ENCODE results near the gene OCA2.
"Not testable (repeated sequence)": the region's sequence is repeated elsewhere in the genome, so short reads cannot be mapped to it uniquely, and the experiment has no call there.

OCA2 gene

DNA sequence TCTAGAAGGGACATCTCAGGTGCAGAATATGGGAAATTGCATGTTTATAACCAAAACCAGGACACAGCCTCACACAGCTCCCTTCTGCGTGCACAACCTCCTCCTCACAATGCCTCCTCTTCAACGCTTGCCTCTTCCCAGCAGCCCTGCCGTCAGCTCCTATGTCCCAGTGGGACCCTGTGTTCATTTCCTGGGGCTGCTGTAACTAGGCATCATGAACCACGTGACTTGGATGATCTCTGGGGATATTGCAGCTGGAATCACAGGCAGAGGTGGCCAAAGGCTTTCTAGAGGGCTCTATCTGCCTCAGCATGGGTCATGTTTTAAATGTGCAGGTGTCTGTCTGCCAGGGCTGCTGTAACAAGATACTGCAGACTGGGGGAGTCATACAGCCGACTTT, 375.3 kb downstream of the OCA2 start:
- no peak overlapping the region for H3K27ac ChIP-seq (ENCODE audit: low read length, poor library complexity, severe bottlenecking)
- no peak overlapping the region for H3K4me2 ChIP-seq (ENCODE audit: low read length, poor library complexity, severe bottlenecking)
- no peak overlapping the region for H2AK5ac ChIP-seq (ENCODE audit: low read length, severe bottlenecking)
- 67% methylated on average over 5 of the region's 5 CpGs for WGBS
- no peaks in the 10 kb centered on the region for H3K4me1 ChIP-seq (ENCODE audit: control insufficient read depth, insufficient read depth, low read depth, low read length)
- no peak overlapping the region for H3K23ac ChIP-seq (ENCODE audit: low read length in 2 of 2)
- no peak overlapping the region for H2AFZ ChIP-seq (ENCODE audit: low read depth, low read length)
- no peak overlapping the region for H2BK12ac ChIP-seq (ENCODE audit: low read length in 2 of 2)
- DNase-seq: no peak
- H2BK5ac ChIP-seq (ENCODE audit: low read depth, low read length, poor library complexity, severe bottlenecking): no peak overlapping the region
- H3K9me3 ChIP-seq (ENCODE audit: control insufficient read depth, low read length): peaks cover 16% of the 10 kb centered on the region
- H4K8ac ChIP-seq (ENCODE audit: low read length): no peak overlapping the region
- no peak overlapping the region for H3K18ac ChIP-seq (ENCODE audit: low read depth in 1 of 2, low read length in 2 of 2)
- no peak overlapping the region for H2BK15ac ChIP-seq (ENCODE audit: low read depth, poor library complexity, severe bottlenecking)
- no peaks in the 10 kb centered on the region for H3K36me3 ChIP-seq (ENCODE audit: control insufficient read depth in 1 of 2, insufficient read depth in 2 of 2, low read depth in 1 of 2, low read length in 2 of 2)
- no peak overlapping the region for H2BK120ac ChIP-seq (ENCODE audit: low read depth, low read length)
- H3K27me3 ChIP-seq (ENCODE audit: control insufficient read depth in 1 of 2, insufficient read depth in 1 of 2, low read length in 2 of 2): no peaks in the 10 kb centered on the region
- H3K79me1 ChIP-seq (replicated peaks; ENCODE audit: low read length, poor library complexity, severe bottlenecking): no peaks in the 10 kb centered on the region
- H3K4me3 ChIP-seq (ENCODE audit: insufficient read depth in 1 of 2, low read depth in 1 of 2, low read length in 2 of 2): no peak overlapping the region
- H3K14ac ChIP-seq (ENCODE audit: low read length in 2 of 2): no peak overlapping the region
- no peak overlapping the region for H3K4ac ChIP-seq (ENCODE audit: low read depth in 1 of 2, low read length in 2 of 2)
- no peak overlapping the region for H3K9ac ChIP-seq (ENCODE audit: low read length)
- H4K91ac ChIP-seq (ENCODE audit: low read length): no peak overlapping the region

DNA sequence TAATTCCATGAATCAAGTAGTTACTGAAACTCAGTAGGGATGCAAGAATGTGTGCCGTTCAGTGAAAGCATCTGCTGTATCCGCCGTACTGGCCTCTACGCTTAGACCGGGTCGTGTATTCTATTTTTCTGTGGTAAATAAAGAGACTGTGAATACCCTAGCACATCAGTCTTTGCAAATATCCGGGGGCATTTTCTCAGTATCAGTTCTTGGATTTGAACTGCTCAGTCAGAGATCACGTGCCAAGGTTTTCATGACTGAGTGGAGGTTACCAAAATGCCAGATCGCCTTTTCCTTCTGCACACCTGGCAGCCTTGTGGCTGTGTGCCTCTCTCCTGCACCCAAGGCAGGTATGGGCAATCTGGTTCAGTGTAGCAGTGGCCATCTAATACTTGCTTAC, 377.0 kb downstream of the OCA2 start:
- H3K79me1 ChIP-seq (replicated peaks; ENCODE audit: low read length, poor library complexity, severe bottlenecking): no peaks in the 10 kb centered on the region
- no peak overlapping the region for H3K4me3 ChIP-seq (ENCODE audit: insufficient read depth in 1 of 2, low read depth in 1 of 2, low read length in 2 of 2)
- H2BK12ac ChIP-seq (ENCODE audit: low read length in 2 of 2): no peak overlapping the region
- no peak overlapping the region for H3K4ac ChIP-seq (ENCODE audit: low read depth in 1 of 2, low read length in 2 of 2)
- H3K23ac ChIP-seq (ENCODE audit: low read length in 2 of 2): no peak overlapping the region
- H3K27me3 ChIP-seq (ENCODE audit: control insufficient read depth in 1 of 2, insufficient read depth in 1 of 2, low read length in 2 of 2): no peaks in the 10 kb centered on the region
- H3K4me1 ChIP-seq (ENCODE audit: control insufficient read depth, insufficient read depth, low read depth, low read length): no peaks in the 10 kb centered on the region
- H3K4me2 ChIP-seq (ENCODE audit: low read length, poor library complexity, severe bottlenecking): no peak overlapping the region
- no peak overlapping the region for H4K91ac ChIP-seq (ENCODE audit: low read length)
- no peak overlapping the region for H2BK120ac ChIP-seq (ENCODE audit: low read depth, low read length)
- peaks cover 16% of the 10 kb centered on the region for H3K9me3 ChIP-seq (ENCODE audit: control insufficient read depth, low read length)
- no peak overlapping the region for H3K18ac ChIP-seq (ENCODE audit: low read depth in 1 of 2, low read length in 2 of 2)
- no peak overlapping the region for H2AFZ ChIP-seq (ENCODE audit: low read depth, low read length)
- H3K9ac ChIP-seq (ENCODE audit: low read length): no peak overlapping the region
- H3K36me3 ChIP-seq (ENCODE audit: control insufficient read depth in 1 of 2, insufficient read depth in 2 of 2, low read depth in 1 of 2, low read length in 2 of 2): no peaks in the 10 kb centered on the region
- H2AK5ac ChIP-seq (ENCODE audit: low read length, severe bottlenecking): no peak overlapping the region
- H3K14ac ChIP-seq (ENCODE audit: low read length in 2 of 2): no peak overlapping the region
- WGBS: 83% methylated on average over 9 of the region's 9 CpGs
- no peak overlapping the region for H2BK5ac ChIP-seq (ENCODE audit: low read depth, low read length, poor library complexity, severe bottlenecking)
- H2BK15ac ChIP-seq (ENCODE audit: low read depth, poor library complexity, severe bottlenecking): no peak overlapping the region
- no peak overlapping the region for H3K27ac ChIP-seq (ENCODE audit: low read length, poor library complexity, severe bottlenecking)
- no peak for DNase-seq
- no peak overlapping the region for H4K8ac ChIP-seq (ENCODE audit: low read length)

DNA sequence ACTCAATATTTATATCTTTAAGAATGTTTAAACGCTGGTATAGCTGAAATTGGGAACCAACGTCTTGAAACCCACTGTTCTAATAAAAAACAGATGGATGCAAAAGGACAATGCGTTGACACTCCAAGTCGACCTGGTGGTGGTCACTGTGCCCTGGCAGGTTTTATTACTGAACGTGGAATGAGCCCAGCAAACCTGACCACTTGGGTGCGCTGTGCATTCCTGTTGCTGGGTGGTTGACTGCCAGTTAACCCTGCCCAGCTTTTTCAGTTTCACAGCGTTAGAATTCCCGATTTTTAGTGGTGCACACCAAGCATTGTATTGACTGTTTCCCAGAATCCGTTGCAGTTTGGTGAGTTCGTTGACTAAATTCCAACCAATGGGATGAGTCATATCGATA, 384.4 kb downstream of the OCA2 start:
- no peak overlapping the region for H4K91ac ChIP-seq (ENCODE audit: low read length)
- H3K23ac ChIP-seq (ENCODE audit: low read length in 2 of 2): no peak overlapping the region
- no peak overlapping the region for H2BK15ac ChIP-seq (ENCODE audit: low read depth, poor library complexity, severe bottlenecking)
- WGBS: 74% methylated on average over 11 of the region's 11 CpGs
- no peak overlapping the region for H3K14ac ChIP-seq (ENCODE audit: low read length in 2 of 2)
- no peaks in the 10 kb centered on the region for H3K36me3 ChIP-seq (ENCODE audit: control insufficient read depth in 1 of 2, insufficient read depth in 2 of 2, low read depth in 1 of 2, low read length in 2 of 2)
- no peak overlapping the region for H2AK5ac ChIP-seq (ENCODE audit: low read length, severe bottlenecking)
- H2BK120ac ChIP-seq (ENCODE audit: low read depth, low read length): no peak overlapping the region
- H3K9me3 ChIP-seq (ENCODE audit: control insufficient read depth, low read length): peaks cover 54% of the 10 kb centered on the region
- H3K79me1 ChIP-seq (replicated peaks; ENCODE audit: low read length, poor library complexity, severe bottlenecking): no peaks in the 10 kb centered on the region
- H2BK12ac ChIP-seq (ENCODE audit: low read length in 2 of 2): no peak overlapping the region
- H3K27me3 ChIP-seq (ENCODE audit: control insufficient read depth in 1 of 2, insufficient read depth in 1 of 2, low read length in 2 of 2): no peaks in the 10 kb centered on the region
- H3K9ac ChIP-seq (ENCODE audit: low read length): no peak overlapping the region
- no peak overlapping the region for H3K4me3 ChIP-seq (ENCODE audit: insufficient read depth in 1 of 2, low read depth in 1 of 2, low read length in 2 of 2)
- no peaks in the 10 kb centered on the region for H3K4me1 ChIP-seq (ENCODE audit: control insufficient read depth, insufficient read depth, low read depth, low read length)
- no peak for DNase-seq
- no peak overlapping the region for H2AFZ ChIP-seq (ENCODE audit: low read depth, low read length)
- no peak overlapping the region for H3K4ac ChIP-seq (ENCODE audit: low read depth in 1 of 2, low read length in 2 of 2)
- H3K27ac ChIP-seq (ENCODE audit: low read length, poor library complexity, severe bottlenecking): no peak overlapping the region
- H3K18ac ChIP-seq (ENCODE audit: low read depth in 1 of 2, low read length in 2 of 2): no peak overlapping the region
- no peak overlapping the region for H2BK5ac ChIP-seq (ENCODE audit: low read depth, low read length, poor library complexity, severe bottlenecking)
- H4K8ac ChIP-seq (ENCODE audit: low read length): no peak overlapping the region
- no peak overlapping the region for H3K4me2 ChIP-seq (ENCODE audit: low read length, poor library complexity, severe bottlenecking)

- H3K79me1 ChIP-seq (replicated peaks; ENCODE audit: low read length, poor library complexity, severe bottlenecking); H2BK120ac ChIP-seq (ENCODE audit: low read depth, low read length); H2BK12ac ChIP-seq (ENCODE audit: low read length in 2 of 2); H3K27me3 ChIP-seq (ENCODE audit: control insufficient read depth in 1 of 2, insufficient read depth in 1 of 2, low read length in 2 of 2); H3K14ac ChIP-seq (ENCODE audit: low read length in 2 of 2); H3K4me3 ChIP-seq (ENCODE audit: insufficient read depth in 1 of 2, low read depth in 1 of 2, low read length in 2 of 2); H3K9ac ChIP-seq (ENCODE audit: low read length); H3K27ac ChIP-seq (ENCODE audit: low read length, poor library complexity, severe bottlenecking); H3K4me1 ChIP-seq (ENCODE audit: control insufficient read depth, insufficient read depth, low read depth, low read length); H4K91ac ChIP-seq (ENCODE audit: low read length); H3K23ac ChIP-seq (ENCODE audit: low read length in 2 of 2); H2BK5ac ChIP-seq (ENCODE audit: low read depth, low read length, poor library complexity, severe bottlenecking); H3K18ac ChIP-seq (ENCODE audit: low read depth in 1 of 2, low read length in 2 of 2); H3K4me2 ChIP-seq (ENCODE audit: low read length, poor library complexity, severe bottlenecking); H4K8ac ChIP-seq (ENCODE audit: low read length); DNase-seq; H3K4ac ChIP-seq (ENCODE audit: low read depth in 1 of 2, low read length in 2 of 2); H3K36me3 ChIP-seq (ENCODE audit: control insufficient read depth in 1 of 2, insufficient read depth in 2 of 2, low read depth in 1 of 2, low read length in 2 of 2); H2BK15ac ChIP-seq (ENCODE audit: low read depth, poor library complexity, severe bottlenecking); H2AFZ ChIP-seq (ENCODE audit: low read depth, low read length); H2AK5ac ChIP-seq (ENCODE audit: low read length, severe bottlenecking): not testable (repeated sequence)
- 76% methylated on average over 9 of the region's 9 CpGs for WGBS
- peaks cover 52% of the 10 kb centered on the region for H3K9me3 ChIP-seq (ENCODE audit: control insufficient read depth, low read length)
Observed at GRCh38 chr15:27713850-27714249, 385.3 kb downstream of the OCA2 start.
